CD4-positive, alpha-beta memory T cell (primary cell): ENCODE data around the gene CXCL1. TPM values are rescaled to one million over a fixed set of nuclear protein-coding genes. Genes with fewer than 3 reads are reported as not detected.
"Not testable (repeated sequence)": the region's sequence is repeated elsewhere in the genome, so short reads cannot be mapped to it uniquely, and the experiment has no call there.

ENCODE experiments used
- CTCF ChIA-PET: fragments of 350-600 bp; sonication (Branson Sonifier 250); formaldehyde crosslinking; loops from one replicate; lab custom pipeline; 2021; ENCODE audit warnings: inconsistent platforms; ENCODE audit not compliant: partially characterized antibody; lab: Charles Lee
- POLR2A ChIA-PET: fragments of 350-600 bp; sonication (Branson Sonifier 250); formaldehyde crosslinking; loops from one replicate; lab custom pipeline; 2021; ENCODE audit not compliant: partially characterized antibody; lab: Charles Lee
- DNase-seq, 5 donors: peaks; one replicate each; pipeline versions ENCODE4 v3.0.0 to v3.0.0-alpha.2; 2020 to 2022; ENCODE audit warnings: mixed read lengths in 1 of 5
- H3K27ac ChIP-seq: one replicate; pipeline ENCODE4 v1.7.0; 2013; ENCODE audit warnings: low read depth, low read length
- H3K27me3 ChIP-seq: 2 replicates; pipeline ENCODE4 v1.7.0; 2013; ENCODE audit warnings: mild to moderate bottlenecking, low read length, moderate library complexity; ENCODE audit not compliant: insufficient read depth
- H3K36me3 ChIP-seq: 2 replicates; pipeline ENCODE4 v1.7.0; 2013; ENCODE audit warnings: mild to moderate bottlenecking, low read length, moderate library complexity; ENCODE audit not compliant: insufficient read depth
- H3K4me1 ChIP-seq: 2 replicates; pipeline ENCODE4 v1.7.0; 2013; ENCODE audit warnings: mild to moderate bottlenecking, low read length, moderate library complexity; ENCODE audit not compliant: insufficient read depth
- H3K4me3 ChIP-seq, 2 donors: one replicate each; pipeline ENCODE4 v1.7.0; 2013; ENCODE audit warnings: low read length in 2 of 2, mild to moderate bottlenecking in 1 of 2
- H3K9me3 ChIP-seq, 2 donors: one replicate each; pipeline ENCODE4 v1.7.0; 2013; ENCODE audit warnings: low read length in 2 of 2, control low read depth in 1 of 2; ENCODE audit not compliant: control insufficient read depth in 1 of 2
- H3K27ac Mint-ChIP-seq, 7 donors: one replicate each; pipeline ENCODE4 v1.8.0; 2020 to 2021; ENCODE audit warnings: mixed read lengths in 7 of 7, mild to moderate bottlenecking in 6 of 7, inconsistent platforms in 3 of 7, moderate library complexity in 3 of 7
- H3K27me3 Mint-ChIP-seq, 2 donors: one replicate each; pipeline ENCODE4 v1.8.0; 2020 to 2021; ENCODE audit warnings: mixed read lengths in 2 of 2
- H3K36me3 Mint-ChIP-seq, 2 donors: one replicate each; pipeline ENCODE4 v1.8.0; 2020 to 2021; ENCODE audit warnings: mixed read lengths in 2 of 2, inconsistent platforms in 1 of 2, mild to moderate bottlenecking in 1 of 2
- H3K4me1 Mint-ChIP-seq, 4 donors: one replicate each; pipeline ENCODE4 v1.8.0; 2020 to 2021; ENCODE audit warnings: mixed read lengths in 4 of 4, mild to moderate bottlenecking in 1 of 4
- H3K4me3 Mint-ChIP-seq, 8 donors: one replicate each; pipeline ENCODE4 v1.8.0; 2020 to 2021; ENCODE audit warnings: mixed read lengths in 8 of 8, mild to moderate bottlenecking in 7 of 8, moderate library complexity in 6 of 8, inconsistent platforms in 3 of 8
- H3K9me3 Mint-ChIP-seq, 8 donors: one replicate each; pipeline ENCODE4 v1.8.0; 2020 to 2021; ENCODE audit warnings: mixed read lengths in 8 of 8, mild to moderate bottlenecking in 5 of 8, inconsistent platforms in 3 of 8, moderate library complexity in 1 of 8
- intact Hi-C: fragments of 100-400 bp; cut with micrococcal nuclease; formaldehyde crosslinking; loops from one replicate; pipeline ENCODE4 v1.15.1; 2023
- polyA plus RNA-seq, 2 donors: library from polyadenylated mRNA; unstranded; fragments of 300-500 nt; fragmentation: Illumina TruSeq; gene quantifications; one replicate each; pipeline ENCODE4 v1.2.3, GENCODE V29; 2021
- total RNA-seq, 2 experiments: library from RNA; stranded (reverse); gene quantifications; one replicate each; pipeline ENCODE4 v1.2.3, GENCODE V29; 2021

Gene CXCL1
- total and polyA plus RNA-seq, 4 experiments from 2014 or later: not detected

GRCh38 chr4:73897380-73898136 is 28.4 kb downstream of the CXCL1 start:
- CTCF ChIA-PET: no interaction called here
- Mint-ChIP-seq H3K4me3 (no peak overlapping the region), H3K27me3 (no peaks in the 10 kb centered on the region), H3K36me3 (no peaks in the 10 kb centered on the region), H3K9me3 (peaks cover 0 to 3% (median 0%) of the 10 kb centered on the region in 8 donors), H3K4me1 (no peaks in the 10 kb centered on the region), H3K27ac (no peak overlapping the region)
- Histone ChIP-seq H3K9me3 (no peaks in the 10 kb centered on the region), H3K4me1 (no peaks in the 10 kb centered on the region), H3K27ac (no peak overlapping the region), H3K4me3 (no peak overlapping the region), H3K36me3 (no peaks in the 10 kb centered on the region), H3K27me3 (no peaks in the 10 kb centered on the region)
- no peak for DNase-seq
- intact Hi-C loops: no loop called here
- POLR2A ChIA-PET: no interaction called here

- intact Hi-C loops, H3K27ac ChIP-seq, H3K36me3 Mint-ChIP-seq, H3K4me1 ChIP-seq, POLR2A ChIA-PET, H3K27ac Mint-ChIP-seq, H3K27me3 ChIP-seq, H3K4me1 Mint-ChIP-seq, H3K27me3 Mint-ChIP-seq, H3K9me3 ChIP-seq, H3K36me3 ChIP-seq, H3K4me3 Mint-ChIP-seq, CTCF ChIA-PET, DNase-seq, H3K4me3 ChIP-seq, H3K9me3 Mint-ChIP-seq: not testable (repeated sequence)
Measured at GRCh38 chr4:73899338-73899737, 30.1 kb downstream of the CXCL1 start.

GRCh38 chr4:73901031-73901430 is 31.8 kb downstream of the CXCL1 start:
- Mint-ChIP-seq H3K4me1 (no peaks in the 10 kb centered on the region), H3K9me3 (peaks cover 0 to 3% (median 0%) of the 10 kb centered on the region in 8 donors), H3K4me3 (no peak overlapping the region), H3K27ac (no peak overlapping the region), H3K36me3 (no peaks in the 10 kb centered on the region), H3K27me3 (no peaks in the 10 kb centered on the region)
- ChIA-PET POLR2A (no interaction called here), CTCF (no interaction called here)
- H3K27ac ChIP-seq: no peak overlapping the region
- H3K36me3 ChIP-seq: no peaks in the 10 kb centered on the region
- no peaks in the 10 kb centered on the region for H3K4me1 ChIP-seq
- intact Hi-C loops: no loop called here
- DNase-seq: peak in 1 of 5 donors; percentile 17
- H3K4me3 ChIP-seq: no peak overlapping the region
- H3K27me3 ChIP-seq: no peaks in the 10 kb centered on the region
- H3K9me3 ChIP-seq: no peaks in the 10 kb centered on the region

GRCh38 chr4:73902038-73902637 is 32.9 kb downstream of the CXCL1 start:
- no peaks in the 10 kb centered on the region for H3K27me3 Mint-ChIP-seq
- H3K27ac Mint-ChIP-seq: no peak overlapping the region
- H3K4me1 Mint-ChIP-seq: no peaks in the 10 kb centered on the region
- intact Hi-C loops: no loop called here
- Histone ChIP-seq H3K27ac (no peak overlapping the region), H3K4me3 (no peak overlapping the region), H3K36me3 (no peaks in the 10 kb centered on the region), H3K9me3 (no peaks in the 10 kb centered on the region), H3K4me1 (no peaks in the 10 kb centered on the region), H3K27me3 (no peaks in the 10 kb centered on the region)
- ChIA-PET POLR2A (no interaction called here), CTCF (no interaction called here)
- no peaks in the 10 kb centered on the region for H3K36me3 Mint-ChIP-seq
- peaks cover 0 to 5% (median 0%) of the 10 kb centered on the region in 8 donors for H3K9me3 Mint-ChIP-seq
- no peak for DNase-seq
- no peak overlapping the region for H3K4me3 Mint-ChIP-seq

GRCh38 chr4:73902817-73903547 is 33.8 kb downstream of the CXCL1 start:
- DNase-seq: no peak
- no peaks in the 10 kb centered on the region for H3K4me1 Mint-ChIP-seq
- Histone ChIP-seq H3K36me3 (no peaks in the 10 kb centered on the region), H3K27ac (no peak overlapping the region), H3K4me3 (no peak overlapping the region), H3K4me1 (no peaks in the 10 kb centered on the region), H3K9me3 (no peaks in the 10 kb centered on the region), H3K27me3 (no peaks in the 10 kb centered on the region)
- H3K36me3 Mint-ChIP-seq: no peaks in the 10 kb centered on the region
- intact Hi-C loops: no loop called here
- ChIA-PET CTCF (no interaction called here), POLR2A (no interaction called here)
- no peak overlapping the region for H3K4me3 Mint-ChIP-seq
- H3K27me3 Mint-ChIP-seq: no peaks in the 10 kb centered on the region
- no peak overlapping the region for H3K27ac Mint-ChIP-seq
- peaks cover 0 to 5% (median 0%) of the 10 kb centered on the region in 8 donors for H3K9me3 Mint-ChIP-seq

- CTCF ChIA-PET: no interaction called here
- H3K27ac ChIP-seq: no peak overlapping the region
- H3K27me3 ChIP-seq: no peaks in the 10 kb centered on the region
- H3K4me1 ChIP-seq: no peaks in the 10 kb centered on the region
- no peak overlapping the region for H3K4me3 Mint-ChIP-seq
- POLR2A ChIA-PET: no interaction called here
- no peaks in the 10 kb centered on the region for H3K36me3 ChIP-seq
- H3K4me1 Mint-ChIP-seq: no peaks in the 10 kb centered on the region
- H3K36me3 Mint-ChIP-seq: no peaks in the 10 kb centered on the region
- H3K27me3 Mint-ChIP-seq: no peaks in the 10 kb centered on the region
- H3K27ac Mint-ChIP-seq: no peak overlapping the region
- DNase-seq: no peak
- H3K4me3 ChIP-seq: no peak overlapping the region
- H3K9me3 ChIP-seq: no peaks in the 10 kb centered on the region
- intact Hi-C loops: no loop called here
- peaks cover 0 to 5% (median 0%) of the 10 kb centered on the region in 8 donors for H3K9me3 Mint-ChIP-seq
Measured at GRCh38 chr4:73904491-73904890, 35.3 kb downstream of the CXCL1 start.

GRCh38 chr4:73908965-73909364 is 39.8 kb downstream of the CXCL1 start:
- H3K4me1 Mint-ChIP-seq: no peaks in the 10 kb centered on the region
- no peaks in the 10 kb centered on the region for H3K36me3 Mint-ChIP-seq
- Histone ChIP-seq H3K4me1 (no peaks in the 10 kb centered on the region), H3K36me3 (no peaks in the 10 kb centered on the region), H3K27ac (no peak overlapping the region), H3K9me3 (no peaks in the 10 kb centered on the region), H3K27me3 (no peaks in the 10 kb centered on the region), H3K4me3 (no peak overlapping the region)
- H3K27me3 Mint-ChIP-seq: no peaks in the 10 kb centered on the region
- no peak for DNase-seq
- intact Hi-C loops: no loop called here
- POLR2A ChIA-PET: no interaction called here
- peaks cover 0 to 5% (median 0%) of the 10 kb centered on the region in 8 donors for H3K9me3 Mint-ChIP-seq
- CTCF ChIA-PET: no interaction called here
- H3K4me3 Mint-ChIP-seq: no peak overlapping the region
- H3K27ac Mint-ChIP-seq: peak overlapping the region in 1 of 7 donors; percentile 53
